Fibroblast of mammary gland (primary cell): ENCODE measurements around the gene TDRD9.

Experiments
- DNase-seq: peaks from one replicate; pipeline ENCODE4 v3.0.0-alpha.2; 2010; ENCODE audit warnings: low read depth
- H3K4me3 ChIP-seq: 2 replicates; pipeline ENCODE4 v1.5.1; 2011; ENCODE audit warnings: low read depth, mild to moderate bottlenecking, low read length, moderate library complexity; ENCODE audit not compliant: control insufficient read depth
- CTCF ChIP-seq: conservative IDR thresholded peaks from 2 replicates; pipeline ENCODE4 v1.5.1; 2011; ENCODE audit warnings: low read depth, low read length, inconsistent platforms; ENCODE audit not compliant: control insufficient read depth, insufficient read depth

TDRD9 gene

GRCh38 chr14:103984196-103984595, 55.9 kb downstream of the TDRD9 start:
- no peak for TF ChIP-seq CTCF
- no peak for DNase-seq

GRCh38 chr14:103989034-103989433, 60.8 kb downstream of the TDRD9 start:
- no peak for TF ChIP-seq CTCF
- no peak for DNase-seq
- no peak overlapping the region for H3K4me3 ChIP-seq

More at GRCh38 chr14:103984196-103984595, 55.9 kb downstream of the TDRD9 start:
- no peak overlapping the region for H3K4me3 ChIP-seq

GRCh38 chr14:103989964-103990363, 61.7 kb downstream of the TDRD9 start:
- no peak overlapping the region for H3K4me3 ChIP-seq
- no peak for TF ChIP-seq CTCF
- no peak for DNase-seq

- no peak for TF ChIP-seq CTCF
- no peak overlapping the region for H3K4me3 ChIP-seq
- DNase-seq = no peak
These were observed 66.4 kb downstream of the TDRD9 start for GRCh38 chr14:103994535-103995184.

GRCh38 chr14:103995876-103996275, 67.6 kb downstream of the TDRD9 start:
- no peak for DNase-seq
- no peak overlapping the region for H3K4me3 ChIP-seq
- no peak for TF ChIP-seq CTCF

- TF ChIP-seq CTCF = no peak
- no peak for DNase-seq
- no peak overlapping the region for H3K4me3 ChIP-seq
These were observed 69.1 kb downstream of the TDRD9 start for GRCh38 chr14:103997391-103997790.

- TF ChIP-seq CTCF = no peak
- DNase-seq = no peak
- H3K4me3 ChIP-seq = no peak overlapping the region
These were observed 69.8 kb downstream of the TDRD9 start for GRCh38 chr14:103998027-103998426.
